ENCODE data around the gene TMEM108.

- TF ChIP-seq CTCF (IDR thresholded peaks at IDR 0.05): no peak
- no peak for TF ChIP-seq POLR2A (IDR thresholded peaks at IDR 0.05)
Measured at GRCh38 chr3:133268726-133269134, 230.5 kb downstream of the TMEM108 start.

All from thyroid gland (tissue), 4 donors.